SK-N-SH (cell line): ENCODE data around the gene PDK4. TPM values are rescaled to one million over a fixed set of nuclear protein-coding genes. Genes with fewer than 3 reads are reported as not detected.

Source experiments
- CTCF ChIA-PET: fragments of 300-600, 350-600 bp; formaldehyde crosslinking; extraction: SDS; loops from one replicate; lab custom pipeline; 2021; lab: Yijun Ruan, JAX
- POLR2A ChIA-PET: fragments of 350-600 bp; sonication (Branson Sonifier 250); formaldehyde crosslinking; extraction: SDS; loops from one replicate; lab custom pipeline; 2020; ENCODE audit warnings: antibody characterized with exemption, inconsistent platforms; lab: Yijun Ruan, JAX
- DNase-seq: peaks from one replicate; pipeline ENCODE4 v3.0.0; 2012
- H2AFZ ChIP-seq: fragments of 200-600 bp; sonication (generic); 2 replicates; pipeline ENCODE4 v1.8.1; 2016; ENCODE audit warnings: antibody characterized with exemption, mild to moderate bottlenecking, low read depth
- H3F3A ChIP-seq: fragments of 200-600 bp; sonication (generic); replicated peaks from 2 replicates; pipeline ENCODE3; 2016; ENCODE audit warnings: antibody characterized with exemption, mild to moderate bottlenecking; ENCODE audit not compliant: insufficient read depth
- H3K27ac ChIP-seq, 2 experiments: fragments of 200-500 bp in 1 of 2; fragments of 200-600 bp in 1 of 2; sonication (Bioruptor generic) in 1 of 2; sonication (generic), shearing (Covaris generic) in 1 of 2; 2 replicates each; pipeline versions ENCODE4 v1.5.1 to v1.6.1; 2014 to 2016; ENCODE audit warnings: low read depth in 2 of 2, inconsistent platforms in 1 of 2, low read length in 1 of 2, mild to moderate bottlenecking in 1 of 2, mixed read lengths in 1 of 2
- H3K27me3 ChIP-seq: fragments of 200-600 bp; sonication (generic), shearing (Covaris generic); 2 replicates; pipeline ENCODE4 v1.6.1; 2016; ENCODE audit warnings: mixed run types; ENCODE audit not compliant: insufficient read depth
- H3K36me3 ChIP-seq, 2 experiments: fragments of 200-500 bp in 1 of 2; fragments of 200-600 bp in 1 of 2; sonication (Bioruptor generic) in 1 of 2; sonication (generic) in 1 of 2; replicated peaks in 1 of 2; 2 replicates each; pipeline versions ENCODE3 to v1.5.1; 2014 to 2016; ENCODE audit warnings: low read length in 1 of 2, mild to moderate bottlenecking in 1 of 2; ENCODE audit not compliant: insufficient read depth in 2 of 2, control insufficient read depth in 1 of 2
- H3K4me1 ChIP-seq, 2 experiments: fragments of 200-500 bp in 1 of 2; fragments of 200-600 bp in 1 of 2; sonication (Bioruptor generic) in 1 of 2; sonication (generic), shearing (Covaris generic) in 1 of 2; 2 replicates each; pipeline versions ENCODE4 v1.5.1 to v1.6.1; 2014 to 2016; ENCODE audit warnings: low read depth in 1 of 2, low read length in 1 of 2, mixed run types in 1 of 2; ENCODE audit not compliant: insufficient read depth in 2 of 2, control insufficient read depth in 1 of 2
- H3K4me2 ChIP-seq: fragments of 200-600 bp; sonication (generic), shearing (Covaris generic); 2 replicates; pipeline ENCODE4 v1.6.1; 2017; ENCODE audit warnings: mixed run types
- H3K4me3 ChIP-seq, 2 experiments: fragments of 200-500 bp in 1 of 2; fragments of 200-600 bp in 1 of 2; sonication (Bioruptor generic) in 1 of 2; sonication (generic), shearing (Covaris generic) in 1 of 2; 2 replicates each; pipeline versions ENCODE4 v1.5.1 to v1.8.1; 2014 to 2016; ENCODE audit warnings: low read depth in 2 of 2, inconsistent platforms in 1 of 2, low read length in 1 of 2, mild to moderate bottlenecking in 1 of 2, mixed read lengths in 1 of 2, moderate library complexity in 1 of 2
- H3K79me2 ChIP-seq: fragments of 200-600 bp; sonication (generic); 2 replicates; pipeline ENCODE4 v1.8.1; 2017; ENCODE audit warnings: mild to moderate bottlenecking; ENCODE audit not compliant: insufficient read depth
- H3K9ac ChIP-seq: fragments of 200-600 bp; sonication (generic); 2 replicates; pipeline ENCODE4 v1.6.1; 2017; ENCODE audit warnings: mixed run types
- H3K9me2 ChIP-seq: fragments of 200-600 bp; sonication (generic); 2 replicates; pipeline ENCODE4 v1.6.1; 2017; ENCODE audit warnings: mixed run types
- H3K9me3 ChIP-seq: fragments of 200-600 bp; sonication (generic); 2 replicates; pipeline ENCODE4 v1.6.1; 2017; ENCODE audit warnings: mixed run types, mild to moderate bottlenecking, moderate library complexity
- H4K20me1 ChIP-seq: fragments of 200-600 bp; sonication (generic); 2 replicates; pipeline ENCODE4 v1.6.1; 2017; ENCODE audit warnings: mild to moderate bottlenecking, mixed run types; ENCODE audit not compliant: insufficient read depth
- CHD2 ChIP-seq: fragments of 150-350 bp; IDR thresholded peaks from 2 replicates; pipeline ENCODE4 v1.6.1; 2018; ENCODE audit warnings: low read length; ENCODE audit not compliant: partially characterized antibody
- EZH2phosphoT487 ChIP-seq: fragments of 200-600 bp; sonication (generic); IDR thresholded peaks from 2 replicates; pipeline ENCODE4 v1.6.1; 2017; ENCODE audit warnings: low read depth, mixed run types, mild to moderate bottlenecking, antibody characterized with exemption, moderate library complexity, borderline replicate concordance
- FOSL2 ChIP-seq: IDR thresholded peaks from 2 replicates; pipeline ENCODE4 v1.4.0; 2012; ENCODE audit warnings: low read depth, mild to moderate bottlenecking, moderate library complexity, borderline replicate concordance
- GABPA ChIP-seq: IDR thresholded peaks from 2 replicates; pipeline ENCODE4 v1.4.0; 2012; ENCODE audit warnings: low read depth, mild to moderate bottlenecking
- IRF3 ChIP-seq: fragments of 150-350 bp; IDR thresholded peaks from 2 replicates; pipeline ENCODE4 v1.6.1; 2016; ENCODE audit warnings: mild to moderate bottlenecking, low read depth, low read length
- MXI1 ChIP-seq: IDR thresholded peaks from 2 replicates; pipeline ENCODE4 v1.6.1; 2012; ENCODE audit warnings: mild to moderate bottlenecking, low read depth, low read length, improper control_type of control experiment
- NFIC ChIP-seq: IDR thresholded peaks from 2 replicates; pipeline ENCODE4 v1.4.0; 2012; ENCODE audit warnings: borderline replicate concordance
- NRF1 ChIP-seq: IDR thresholded peaks from 2 replicates; pipeline ENCODE4 v1.6.1; 2012; ENCODE audit warnings: low read depth, mild to moderate bottlenecking, low read length
- RCOR1 ChIP-seq: fragments of 150-350 bp; IDR thresholded peaks from 2 replicates; pipeline ENCODE4 v1.6.1; 2017; ENCODE audit warnings: antibody characterized with exemption, low read length
- RFX5 ChIP-seq: IDR thresholded peaks from 2 replicates; pipeline ENCODE4 v1.6.1; 2012; ENCODE audit warnings: mild to moderate bottlenecking, improper control_type of control experiment, low read length
- RXRA ChIP-seq: IDR thresholded peaks from 2 replicates; pipeline ENCODE4 v1.4.0; 2012; ENCODE audit warnings: low read depth, mild to moderate bottlenecking, borderline replicate concordance
- USF1 ChIP-seq: IDR thresholded peaks from 2 replicates; pipeline ENCODE4 v1.4.0; 2012; ENCODE audit warnings: low read depth, borderline replicate concordance
- ZBTB33 ChIP-seq: IDR thresholded peaks from 2 replicates; pipeline ENCODE4 v1.4.0; 2012; ENCODE audit warnings: low read depth, borderline replicate concordance
- WGBS: methylation state at CpG from one replicate; pipeline ENCODE4 v1.1.6; 2017; ENCODE audit warnings: low lambda C conversion rate; 5-methylcytosine and 5-hydroxymethylcytosine counted together
- polyA plus RNA-seq, 3 experiments: library from polyadenylated mRNA; depleted of rRNA; stranded (reverse); fragments of >200 nt; gene quantifications; 2 replicates each; pipeline ENCODE4 v1.2.3, GENCODE V29; 2012

Gene PDK4
- polyA plus RNA-seq, 1 of the 3 experiments (the other 2 are of a cell fraction) = 0.13 TPM

- H2AFZ ChIP-seq = no peak overlapping the region; the same call in 1 of the 2 replicates
- H3F3A ChIP-seq = no peaks in the 10 kb centered on the region
- H3K4me1 ChIP-seq = no peaks in the 10 kb centered on the region
- H3K27me3 ChIP-seq = peaks cover 12% of the 10 kb centered on the region; the same call in 1 of the 2 replicates
- no peaks in the 10 kb centered on the region for H3K9me2 ChIP-seq
- DNase-seq = no peak
- no peaks in the 10 kb centered on the region for H4K20me1 ChIP-seq
- no peak for TF ChIP-seq USF1
- TF ChIP-seq RXRA = no peak
- TF ChIP-seq MXI1 = no peak
- no peak for TF ChIP-seq FOSL2
- TF ChIP-seq ZBTB33 = no peak
- no peak for TF ChIP-seq GABPA
- no peak for TF ChIP-seq NRF1
- no peak for TF ChIP-seq CHD2
- TF ChIP-seq EZH2phosphoT487 = no peak
- no peak for TF ChIP-seq RCOR1
- no peak for TF ChIP-seq NFIC
- no peak for TF ChIP-seq RFX5
- no peak for TF ChIP-seq IRF3
- no peak overlapping the region for H3K4me2 ChIP-seq
- ChIA-PET CTCF (interaction anchor here (1.2 to 2.1 kb wide), 4 partner anchors 11 to 125 kb away, joined by 3 to 7 read pairs (median 5); no protein-coding TSS in a partner anchor), POLR2A (no interaction called here)
- no peak overlapping the region for H3K9ac ChIP-seq
- no peak overlapping the region for H3K27ac ChIP-seq
- H3K4me3 ChIP-seq = no peak overlapping the region
- H3K79me2 ChIP-seq = no peaks in the 10 kb centered on the region
- H3K9me3 ChIP-seq = no peaks in the 10 kb centered on the region
- H3K36me3 ChIP-seq = no peaks in the 10 kb centered on the region
- 47% methylated on average over 2 of the region's 2 CpGs for WGBS
These were observed 40.0 kb upstream of the PDK4 start for GRCh38 chr7:95636140-95636940.
